ENCODE data around the gene C2CD3.
"Not testable (repeated sequence)": the region's sequence is repeated elsewhere in the genome, so short reads cannot be mapped to it uniquely, and the experiment has no call there.

Gene C2CD3

GRCh38 chr11:74004759-74005615, 165.8 kb downstream of the C2CD3 start:
- no peak for DNase-seq (ENCODE audit: low read depth, low spot score)

GRCh38 chr11:74004046-74004695, 166.6 kb downstream of the C2CD3 start:
- DNase-seq (ENCODE audit: low read depth, low spot score): no peak

- DNase-seq (ENCODE audit: low read depth, low spot score): no peak
Measured at GRCh38 chr11:74002832-74003231, 168.0 kb downstream of the C2CD3 start.

GRCh38 chr11:74001822-74002286, 168.9 kb downstream of the C2CD3 start:
- no peak for DNase-seq (ENCODE audit: low read depth, low spot score)

- no peak for DNase-seq (ENCODE audit: low read depth, low spot score)
Measured at GRCh38 chr11:74000307-74001133, 170.3 kb downstream of the C2CD3 start.

GRCh38 chr11:73999581-74000306, 171.1 kb downstream of the C2CD3 start:
- DNase-seq (ENCODE audit: low read depth, low spot score): no peak

GRCh38 chr11:73998846-73999575, 171.8 kb downstream of the C2CD3 start:
- DNase-seq (ENCODE audit: low read depth, low spot score): no peak

- DNase-seq (ENCODE audit: low read depth, low spot score): no peak
Measured at GRCh38 chr11:73997120-73997770, 173.6 kb downstream of the C2CD3 start.

GRCh38 chr11:73996161-73996747, 174.5 kb downstream of the C2CD3 start:
- no peak for DNase-seq (ENCODE audit: low read depth, low spot score)

- no peak for DNase-seq (ENCODE audit: low read depth, low spot score)
Measured at GRCh38 chr11:73995731-73996130, 175.1 kb downstream of the C2CD3 start.

- DNase-seq (ENCODE audit: low read depth, low spot score): no peak
Measured at GRCh38 chr11:73995247-73995646, 175.6 kb downstream of the C2CD3 start.

- no peak for DNase-seq (ENCODE audit: low read depth, low spot score)
Measured at GRCh38 chr11:73991471-73992006, 179.3 kb downstream of the C2CD3 start.

- DNase-seq (ENCODE audit: low read depth, low spot score): no peak
Measured at GRCh38 chr11:73990730-73991129, 180.1 kb downstream of the C2CD3 start.

- no peak for DNase-seq (ENCODE audit: low read depth, low spot score)
Measured at GRCh38 chr11:73989156-73989555, 181.6 kb downstream of the C2CD3 start.

GRCh38 chr11:73988227-73988626, 182.6 kb downstream of the C2CD3 start:
- no peak for DNase-seq (ENCODE audit: low read depth, low spot score)

GRCh38 chr11:73985661-73986060, 185.1 kb downstream of the C2CD3 start:
- not testable (repeated sequence) for DNase-seq (ENCODE audit: low read depth, low spot score)

GRCh38 chr11:73983741-73984538, 186.9 kb downstream of the C2CD3 start:
- DNase-seq (ENCODE audit: low read depth, low spot score): no peak

GRCh38 chr11:73982990-73983740, 187.6 kb downstream of the C2CD3 start:
- peak; percentile 93 for DNase-seq (ENCODE audit: low read depth, low spot score)
